ENCODE results near the gene PPME1.

The PPME1 gene

DNA sequence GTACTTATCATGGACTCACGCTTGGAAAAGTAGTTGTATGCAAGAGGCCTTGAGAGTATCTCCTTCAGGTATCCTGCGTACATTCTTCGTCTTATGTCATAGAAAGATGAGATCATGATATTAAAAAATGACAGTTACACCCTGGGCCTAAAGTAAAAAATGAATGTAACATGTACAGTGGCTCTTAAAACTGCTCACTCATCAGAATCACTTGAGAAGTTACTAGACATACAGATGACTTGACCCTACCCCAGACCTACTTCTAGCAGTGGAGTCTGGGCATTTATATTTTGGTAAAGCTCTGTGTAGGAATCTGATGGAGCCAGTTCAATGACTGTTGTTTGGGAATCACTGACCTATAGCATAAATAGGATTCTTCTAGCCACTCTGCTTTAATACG is 54.5 kb downstream of the PPME1 start:
- no peak overlapping the region for H3K27ac ChIP-seq

DNA sequence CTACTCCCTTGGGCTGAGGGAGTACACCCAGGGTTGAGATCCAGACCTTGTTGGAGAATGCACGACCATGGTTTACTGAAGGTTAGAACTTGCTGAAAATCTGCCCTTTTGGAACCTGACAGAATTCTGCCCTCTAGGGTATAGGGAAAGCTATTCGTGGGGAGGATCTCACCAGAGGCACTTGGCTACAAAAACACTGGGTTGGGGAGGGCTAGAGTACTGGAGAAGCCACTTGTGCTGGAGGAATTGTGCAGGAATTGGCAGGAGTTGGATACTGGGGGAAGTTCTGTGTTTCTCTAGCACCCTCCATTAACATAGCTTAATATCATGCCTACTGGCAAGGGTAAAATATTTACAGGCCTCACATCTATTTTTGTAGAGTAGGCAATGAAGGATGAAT is 55.8 kb downstream of the PPME1 start:
- TF ChIP-seq, protein P1, sequence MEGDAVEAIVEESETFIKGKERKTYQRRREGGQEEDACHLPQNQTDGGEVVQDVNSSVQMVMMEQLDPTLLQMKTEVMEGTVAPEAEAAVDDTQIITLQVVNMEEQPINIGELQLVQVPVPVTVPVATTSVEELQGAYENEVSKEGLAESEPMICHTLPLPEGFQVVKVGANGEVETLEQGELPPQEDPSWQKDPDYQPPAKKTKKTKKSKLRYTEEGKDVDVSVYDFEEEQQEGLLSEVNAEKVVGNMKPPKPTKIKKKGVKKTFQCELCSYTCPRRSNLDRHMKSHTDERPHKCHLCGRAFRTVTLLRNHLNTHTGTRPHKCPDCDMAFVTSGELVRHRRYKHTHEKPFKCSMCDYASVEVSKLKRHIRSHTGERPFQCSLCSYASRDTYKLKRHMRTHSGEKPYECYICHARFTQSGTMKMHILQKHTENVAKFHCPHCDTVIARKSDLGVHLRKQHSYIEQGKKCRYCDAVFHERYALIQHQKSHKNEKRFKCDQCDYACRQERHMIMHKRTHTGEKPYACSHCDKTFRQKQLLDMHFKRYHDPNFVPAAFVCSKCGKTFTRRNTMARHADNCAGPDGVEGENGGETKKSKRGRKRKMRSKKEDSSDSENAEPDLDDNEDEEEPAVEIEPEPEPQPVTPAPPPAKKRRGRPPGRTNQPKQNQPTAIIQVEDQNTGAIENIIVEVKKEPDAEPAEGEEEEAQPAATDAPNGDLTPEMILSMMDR (IDR thresholded peaks at IDR 0.05): no peak
- TF ChIP-seq ZFX (IDR thresholded peaks at IDR 0.05; ENCODE audit: borderline replicate concordance): no peak
- H3K27ac ChIP-seq: no peak overlapping the region

More for the DNA sequence above, 54.5 kb downstream of the PPME1 start:
- TF ChIP-seq, protein P1 (IDR thresholded peaks at IDR 0.05): no peak
- no peak for TF ChIP-seq ZFX (IDR thresholded peaks at IDR 0.05; ENCODE audit: borderline replicate concordance)

DNA sequence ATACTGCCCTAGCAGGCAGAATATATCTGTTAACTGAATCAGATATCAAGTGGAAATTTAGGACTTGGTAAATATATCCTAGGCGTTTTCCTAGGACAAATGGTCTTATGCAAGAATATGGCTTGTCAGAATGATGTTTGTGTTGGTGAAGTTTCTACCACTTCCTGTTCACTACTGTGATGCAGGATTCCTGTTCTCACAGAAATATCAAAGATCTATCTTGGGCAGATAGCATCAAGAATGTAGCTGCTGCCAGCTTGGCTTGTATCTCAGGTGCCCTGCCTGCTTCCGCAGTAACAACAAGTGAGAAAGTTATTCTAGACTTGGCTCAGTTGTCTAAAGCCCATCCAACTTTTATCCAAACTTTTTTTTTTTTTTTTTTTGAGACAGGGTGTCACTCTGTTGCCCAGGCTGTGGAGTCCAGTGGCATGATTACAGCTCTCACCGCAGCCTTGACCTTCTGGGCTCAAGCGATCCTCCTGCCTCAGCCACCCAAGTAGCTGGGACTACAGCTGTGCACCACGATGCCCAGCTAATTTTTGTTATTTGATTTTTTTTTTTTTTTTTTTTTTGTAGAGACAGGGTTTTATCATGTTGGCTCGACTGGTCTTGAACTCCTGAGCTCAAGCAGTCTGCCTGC is 61.3 kb downstream of the PPME1 start:
- no peak overlapping the region for H3K27ac ChIP-seq
- TF ChIP-seq, protein P1 (IDR thresholded peaks at IDR 0.05): no peak
- no peak for TF ChIP-seq ZFX (IDR thresholded peaks at IDR 0.05; ENCODE audit: borderline replicate concordance)

DNA sequence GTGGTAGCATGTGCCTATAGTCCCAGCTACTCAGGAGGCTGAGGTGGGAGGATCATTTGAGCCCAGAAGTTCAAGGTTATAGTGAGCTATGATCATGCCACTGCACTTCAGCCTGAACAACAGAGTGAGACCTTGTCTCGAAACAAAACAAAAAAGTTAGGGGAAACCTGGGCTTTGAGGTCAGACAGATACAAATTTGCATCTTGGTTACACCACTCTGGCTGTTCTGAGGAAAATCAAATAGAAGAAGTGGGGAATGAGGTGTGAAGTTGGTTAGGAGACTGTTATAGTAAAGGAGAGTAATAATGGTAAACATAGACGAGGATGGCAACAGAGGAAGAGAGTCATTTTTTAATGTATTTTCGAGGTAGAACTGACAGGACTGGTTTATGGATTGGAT is 62.6 kb downstream of the PPME1 start:
- TF ChIP-seq, protein P1 (IDR thresholded peaks at IDR 0.05): no peak
- no peak for TF ChIP-seq ZFX (IDR thresholded peaks at IDR 0.05; ENCODE audit: borderline replicate concordance)
- H3K27ac ChIP-seq: no peak overlapping the region

DNA sequence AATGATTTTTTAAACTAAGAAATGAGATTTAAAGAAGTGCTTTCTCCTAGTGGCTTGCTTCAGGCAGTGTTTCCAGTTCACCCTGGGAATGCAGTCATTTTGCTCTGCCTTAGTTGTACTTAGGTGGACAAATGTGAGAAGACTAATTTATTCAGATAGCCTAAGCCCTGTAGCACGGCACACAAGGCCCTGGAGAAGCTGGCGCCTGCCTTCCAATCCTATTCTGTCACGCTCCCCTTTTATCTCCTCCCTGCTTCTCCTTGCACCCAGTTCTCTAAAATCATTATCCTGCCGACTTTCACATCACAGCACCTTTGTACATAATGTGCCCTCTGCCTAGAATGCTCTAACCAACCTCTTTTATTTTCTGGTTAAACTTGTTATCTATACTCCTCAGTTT is 64.0 kb downstream of the PPME1 start:
- H3K27ac ChIP-seq: no peak overlapping the region
- TF ChIP-seq, protein P1 (IDR thresholded peaks at IDR 0.05): no peak
- TF ChIP-seq ZFX (IDR thresholded peaks at IDR 0.05; ENCODE audit: borderline replicate concordance): no peak

DNA sequence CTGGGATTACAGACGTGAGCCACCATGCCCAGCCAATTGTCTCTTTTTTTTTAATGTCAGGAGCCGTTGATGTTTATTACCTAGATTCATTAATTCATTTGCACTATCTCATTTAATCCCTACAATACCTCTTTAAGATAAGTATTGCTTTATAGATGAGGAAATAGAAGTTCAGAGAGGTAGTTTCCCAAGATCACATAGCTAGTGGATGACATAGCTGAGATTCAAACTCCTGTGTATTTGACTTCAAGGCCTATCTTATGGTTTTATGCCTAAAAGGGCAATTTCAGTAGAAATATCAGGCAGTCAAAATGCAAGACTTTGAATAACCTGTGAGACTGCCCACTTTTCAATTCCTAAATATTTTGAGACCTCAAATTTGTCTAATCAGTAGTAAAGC is 66.5 kb downstream of the PPME1 start:
- H3K27ac ChIP-seq: no peak overlapping the region

DNA sequence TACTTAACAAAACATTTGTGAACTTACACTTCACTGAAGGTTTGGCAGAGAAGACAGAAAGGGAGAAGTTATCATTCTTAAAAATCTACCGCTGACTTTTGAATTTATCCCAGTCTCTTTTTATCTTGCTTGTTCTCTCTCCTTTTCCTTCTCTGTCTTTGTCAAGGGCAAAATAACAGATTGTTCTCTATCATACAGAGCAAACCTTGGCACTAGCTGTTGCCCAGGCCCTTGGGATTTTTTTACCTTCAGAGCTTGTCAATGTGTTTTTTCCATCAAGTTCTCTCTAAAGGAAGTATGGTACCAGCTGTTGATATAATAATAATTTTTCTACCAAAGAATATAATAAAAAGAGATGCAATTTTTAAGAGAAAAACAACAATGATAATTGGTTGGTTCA is 67.2 kb downstream of the PPME1 start:
- TF ChIP-seq, protein P1 (IDR thresholded peaks at IDR 0.05): no peak
- TF ChIP-seq ZFX (IDR thresholded peaks at IDR 0.05; ENCODE audit: borderline replicate concordance): no peak
- no peak overlapping the region for H3K27ac ChIP-seq

More for the DNA sequence above, 66.5 kb downstream of the PPME1 start:
- TF ChIP-seq, protein P1 (IDR thresholded peaks at IDR 0.05): no peak
- TF ChIP-seq ZFX (IDR thresholded peaks at IDR 0.05; ENCODE audit: borderline replicate concordance): no peak
